SKM-1 (cell line): ENCODE results near the gene MRPL55.
"Not testable (repeated sequence)": the region's sequence is repeated elsewhere in the genome, so short reads cannot be mapped to it uniquely, and the experiment has no call there.

Experiments
- DNase-seq: peaks from one replicate; lab custom pipeline; 2025; ENCODE audit not compliant: unreplicated experiment; lab: John Stamatoyannopoulos, UW

MRPL55 gene

DNA sequence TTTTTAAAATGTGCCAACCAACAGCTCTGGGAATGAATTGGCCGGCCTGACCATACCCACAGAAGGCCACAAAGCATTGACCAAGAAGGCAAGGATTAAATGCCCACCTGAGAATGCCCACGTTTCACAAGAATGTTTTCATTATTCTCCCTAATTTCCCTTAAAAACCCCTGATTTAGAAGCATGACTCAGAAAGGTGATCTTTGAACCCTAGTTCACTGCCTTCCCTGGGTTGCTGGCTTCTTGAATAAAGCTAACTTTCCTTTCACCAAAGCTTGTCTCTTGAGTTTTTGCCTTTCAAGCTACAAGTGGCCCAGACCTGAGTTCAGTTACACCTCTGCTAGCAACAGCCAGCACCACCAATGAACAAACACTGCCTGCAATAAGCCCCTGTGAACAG is 14.4 kb upstream of the MRPL55 start:
- no peak for DNase-seq

DNA sequence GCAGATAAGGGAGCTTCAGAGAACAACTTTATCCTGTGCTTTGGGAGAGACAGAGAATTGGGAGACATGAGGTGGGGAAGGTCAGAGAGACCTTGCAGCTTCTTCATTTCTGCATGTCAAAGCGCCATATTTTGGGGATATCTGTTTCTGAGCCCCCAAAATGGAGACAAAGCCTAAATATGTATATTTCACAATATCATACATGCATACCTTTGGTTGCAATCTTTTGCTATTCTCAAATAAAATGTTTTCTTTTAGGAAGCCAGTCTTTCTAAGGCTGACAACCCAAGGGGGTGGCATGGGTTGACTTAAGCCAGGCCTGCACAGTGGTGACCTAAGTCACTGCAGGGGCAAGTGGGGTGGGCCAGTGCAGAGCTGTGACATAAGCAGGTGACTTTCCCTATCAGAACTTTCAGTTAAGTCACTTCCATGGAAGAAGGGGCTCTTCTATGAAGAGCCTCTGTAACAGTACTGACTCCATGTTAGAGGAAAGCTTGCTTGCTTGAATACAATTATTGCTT is 13.9 kb upstream of the MRPL55 start:
- DNase-seq, result no peak

DNA sequence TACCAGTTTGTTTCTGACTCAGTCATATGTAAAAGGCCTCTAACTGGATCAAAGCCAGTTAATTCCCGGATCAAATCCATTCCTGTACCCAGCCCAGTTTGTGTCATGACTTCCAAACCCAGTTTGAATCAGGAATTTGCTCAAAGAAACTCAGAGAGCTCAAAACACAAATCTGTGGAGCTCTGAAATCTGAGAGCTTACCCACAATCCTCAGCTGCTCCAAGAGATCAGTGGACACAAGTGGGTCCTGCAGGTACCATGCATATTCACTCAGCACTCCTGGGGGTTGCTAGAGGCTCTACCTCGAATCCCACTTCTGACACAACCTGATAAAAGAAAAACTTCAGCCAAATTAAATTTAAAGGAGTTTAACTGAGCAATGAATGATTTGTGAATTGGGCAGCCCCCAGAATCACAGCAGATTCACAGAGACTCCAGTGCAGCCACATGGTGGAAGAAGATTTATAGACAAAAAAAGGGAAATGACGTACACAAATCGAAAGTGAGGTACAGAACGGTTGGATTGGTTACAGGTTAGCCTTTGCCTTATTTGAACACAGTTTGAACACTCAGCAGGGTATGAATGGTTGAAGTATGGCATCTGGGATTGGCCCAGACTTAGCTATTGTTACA is 11.9 kb upstream of the MRPL55 start:
- no peak for DNase-seq

DNA sequence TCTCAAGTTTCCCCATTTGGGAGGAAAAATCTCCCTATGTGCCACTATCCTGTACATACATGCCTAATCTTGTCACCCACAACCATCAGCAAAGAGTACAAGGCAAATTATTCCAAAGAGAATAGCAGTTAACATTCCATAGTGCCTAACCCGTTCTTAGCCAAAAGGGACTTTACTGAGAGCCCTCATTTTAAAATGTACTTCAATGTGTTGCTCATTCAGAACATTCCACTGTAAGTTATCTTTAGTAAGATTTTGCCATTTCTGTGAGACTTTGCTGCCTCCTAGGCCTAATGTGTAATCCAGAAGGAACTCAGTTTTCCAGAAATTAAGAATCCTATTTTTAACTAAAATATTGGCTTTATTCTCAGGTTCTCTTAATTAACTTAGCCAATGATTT is 11.3 kb upstream of the MRPL55 start:
- DNase-seq, result no peak

DNA sequence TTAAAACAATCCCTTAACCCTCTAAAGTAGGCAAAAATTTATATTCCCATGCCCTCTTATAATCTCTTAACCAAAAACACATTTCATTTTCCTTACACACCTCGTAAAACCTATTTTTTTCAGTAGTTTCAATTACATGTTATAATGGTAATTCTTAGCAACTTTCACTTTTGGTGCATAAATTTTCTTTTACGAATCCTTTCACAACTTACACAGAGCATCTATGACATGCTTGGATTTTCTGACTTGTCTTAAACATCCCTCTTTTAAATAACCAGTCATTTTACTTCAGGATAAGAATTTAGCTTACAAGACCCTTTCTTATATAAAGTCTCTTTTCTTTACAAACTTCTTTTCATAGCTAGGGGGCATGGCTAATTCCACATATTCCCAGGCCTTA is 8.9 kb upstream of the MRPL55 start:
- no peak for DNase-seq

DNA sequence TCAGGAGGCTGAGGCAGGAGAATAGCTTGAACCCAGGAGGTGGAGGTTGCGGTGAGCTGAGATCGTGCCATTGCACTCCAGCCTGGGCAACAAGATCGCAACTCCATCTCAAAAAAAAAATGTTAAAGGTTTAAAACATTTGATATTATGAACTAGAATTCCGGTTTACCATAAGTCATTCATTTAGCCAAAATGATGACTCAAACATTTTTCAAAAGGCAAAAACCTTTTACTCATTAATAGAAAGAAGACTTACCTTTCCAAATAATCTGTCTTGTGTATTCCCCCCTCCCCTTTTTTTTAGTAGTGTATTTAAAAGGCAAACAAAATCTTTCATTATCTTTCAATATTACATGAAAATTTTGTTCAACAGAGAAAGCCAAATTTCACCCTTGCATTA is 8.2 kb upstream of the MRPL55 start:
- DNase-seq, result no peak

DNA sequence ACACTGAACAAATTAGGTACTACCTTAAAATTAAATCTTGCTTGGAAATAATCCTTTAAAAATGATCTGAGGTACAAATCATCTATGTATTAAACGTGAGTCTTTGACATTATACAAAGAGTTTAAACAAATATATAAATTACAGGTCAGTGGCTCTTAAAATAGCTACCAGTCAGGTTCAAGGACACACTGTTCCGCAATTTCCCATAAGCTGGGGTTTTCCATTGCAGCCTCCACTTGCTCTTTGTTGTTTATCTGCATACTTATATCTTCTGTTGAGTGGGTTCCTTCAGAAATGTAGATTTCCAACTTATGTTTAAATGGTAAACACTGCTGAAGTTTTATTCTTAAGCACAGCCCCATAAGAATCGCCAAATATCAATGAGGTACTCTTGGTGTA is 5.7 kb upstream of the MRPL55 start:
- DNase-seq, result no peak

DNA sequence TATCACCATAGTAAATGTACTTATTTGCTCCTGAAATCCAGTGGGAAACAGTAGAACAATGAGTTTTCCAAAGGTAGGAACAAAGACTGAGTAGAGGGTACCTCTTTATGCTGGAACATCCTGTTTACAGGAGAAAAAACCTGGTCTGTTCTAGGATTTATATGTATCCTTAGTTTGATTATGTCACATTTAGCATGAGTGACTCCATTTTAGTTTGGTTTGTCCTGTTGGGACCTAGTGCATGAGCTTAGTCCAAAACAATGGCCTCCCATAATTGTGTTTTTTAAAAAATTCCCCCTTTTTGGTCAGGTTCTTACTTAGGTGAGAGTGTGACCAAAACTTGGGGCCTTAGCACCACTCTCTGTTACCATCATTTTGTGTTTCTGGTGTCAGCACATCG is 3.5 kb upstream of the MRPL55 start:
- no peak for DNase-seq

DNA sequence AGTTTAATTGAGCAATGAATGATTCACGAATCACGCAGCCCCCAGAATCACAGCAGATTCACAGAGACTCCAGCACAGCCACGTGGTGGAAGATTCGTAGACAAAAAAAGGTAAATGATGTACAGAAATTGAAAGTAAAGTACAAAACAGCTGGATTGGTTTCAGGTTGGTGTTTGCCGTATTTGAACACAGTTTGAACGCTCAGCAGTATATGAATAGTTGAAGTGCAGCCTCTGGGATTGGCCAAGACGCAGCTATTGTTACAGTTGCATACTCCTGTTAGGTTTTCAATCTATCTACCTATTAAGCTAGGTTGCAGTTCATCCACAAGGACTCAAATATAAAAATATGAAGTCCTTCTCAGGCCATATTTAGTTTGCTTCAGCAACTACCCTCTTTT is 3.1 kb upstream of the MRPL55 start:
- no peak for DNase-seq

DNA sequence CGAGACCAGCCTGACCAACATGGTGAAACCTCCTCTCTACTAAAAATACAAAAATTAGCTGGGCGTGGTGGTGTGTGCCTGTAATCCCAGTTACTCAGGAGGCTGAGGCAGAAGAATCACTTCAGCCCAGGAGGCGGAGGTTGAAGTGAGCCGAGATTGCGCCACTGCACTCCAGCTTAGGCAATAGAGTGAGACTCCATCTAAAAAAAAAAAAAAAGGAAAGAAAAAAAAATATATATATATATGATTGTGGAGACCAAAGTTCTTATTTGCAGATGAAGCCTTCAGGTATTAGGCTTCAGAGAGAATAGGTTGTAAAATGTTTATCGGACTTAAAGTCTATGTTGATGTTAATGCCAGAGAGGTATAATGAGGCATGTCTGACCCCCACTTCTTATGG is 2.2 kb upstream of the MRPL55 start:
- DNase-seq, result not testable (repeated sequence)

DNA sequence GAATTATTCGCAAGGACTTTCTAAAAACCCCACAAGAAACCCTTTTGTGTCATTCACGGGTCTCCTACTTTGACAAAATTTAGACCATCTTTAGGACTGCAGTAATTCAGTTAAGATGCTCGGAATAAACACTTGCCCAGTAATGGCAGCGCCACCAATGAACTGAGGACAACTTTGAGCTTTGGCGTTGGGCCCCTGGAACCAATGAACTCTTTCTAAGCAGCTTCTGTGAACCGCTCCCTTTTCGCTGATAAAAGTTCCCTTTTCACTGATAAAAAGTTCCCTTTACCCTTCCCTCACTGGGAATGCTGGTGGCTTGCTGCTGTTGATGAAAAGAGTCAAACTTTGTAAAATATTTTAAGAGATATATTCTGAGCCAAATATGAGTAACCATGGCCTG is 1.5 kb upstream of the MRPL55 start:
- DNase-seq, result no peak

DNA sequence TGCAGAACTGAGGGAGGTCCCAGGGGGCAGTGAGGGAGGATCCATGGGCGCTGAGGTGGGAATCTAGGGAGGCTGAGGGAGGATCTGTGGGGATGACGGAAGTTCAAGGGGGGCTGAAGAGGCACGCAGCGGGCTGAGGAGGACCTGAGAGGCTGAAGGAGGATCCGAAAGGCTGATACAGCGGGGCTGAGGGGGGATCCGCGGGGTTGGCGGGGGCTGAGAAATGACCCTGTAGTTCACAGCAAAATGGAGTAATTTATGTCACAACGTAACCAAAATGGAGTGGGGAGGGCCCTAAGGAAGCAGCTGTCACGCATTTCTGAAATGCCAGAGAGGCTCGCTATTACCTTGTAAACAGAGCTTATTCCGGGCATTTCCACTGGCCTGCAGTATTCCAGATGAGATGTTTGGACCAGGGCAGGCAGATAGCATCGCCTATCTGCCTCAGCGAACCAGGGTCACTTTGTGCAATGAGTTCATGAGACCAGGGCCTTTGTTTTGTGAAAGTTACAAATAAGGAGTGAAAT is 926 bp upstream of the MRPL55 start:
- DNase-seq, result no peak

DNA sequence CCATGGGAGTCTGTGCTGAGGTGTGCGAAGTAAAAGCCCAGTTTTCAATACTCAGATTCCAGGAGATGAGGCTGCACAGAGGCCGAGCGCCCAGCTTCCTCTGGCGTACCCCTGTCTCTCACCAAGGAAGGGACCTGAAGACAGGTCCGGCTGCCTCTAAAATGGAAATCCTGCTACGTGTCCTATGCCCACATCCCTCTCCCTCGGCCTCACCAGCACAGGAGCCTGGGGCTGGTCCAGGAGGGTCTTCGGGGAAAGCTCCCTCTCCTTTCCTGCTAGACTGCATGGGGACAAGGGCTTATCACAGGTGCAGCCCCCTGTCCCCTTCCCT is 392 bp downstream of the MRPL55 start:
- DNase-seq, result no peak

DNA sequence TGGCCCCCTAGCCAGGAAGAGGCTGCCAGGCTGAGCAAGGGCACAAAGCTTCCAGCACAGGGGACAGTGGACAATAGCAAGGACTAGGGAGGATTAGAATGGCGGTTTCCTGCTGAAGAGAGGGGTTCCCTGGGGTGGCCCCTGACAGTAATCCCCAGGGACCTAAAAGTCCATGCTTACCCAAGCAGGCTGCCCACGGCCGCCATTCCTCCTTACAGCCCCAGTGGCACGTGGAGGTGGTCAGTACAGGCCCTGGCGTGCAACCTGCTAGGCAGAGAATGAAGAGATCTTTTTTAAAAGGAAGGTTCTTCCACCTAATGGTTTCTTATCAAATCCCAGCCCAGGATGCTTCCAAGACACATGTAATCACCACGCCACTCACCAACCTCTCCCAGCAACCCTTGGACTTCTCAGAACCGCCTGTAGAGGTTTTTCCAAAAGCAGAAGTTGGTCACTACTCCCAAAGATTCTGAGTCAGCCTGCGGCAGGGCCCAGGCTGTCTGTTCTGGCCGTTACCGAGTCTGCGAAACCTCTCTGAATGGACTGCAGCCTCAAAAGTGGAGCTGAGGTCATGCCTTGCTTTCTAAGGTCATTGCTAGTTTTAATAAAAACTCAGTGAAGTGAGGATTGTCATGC is 926 bp downstream of the MRPL55 start:
- DNase-seq, result no peak

DNA sequence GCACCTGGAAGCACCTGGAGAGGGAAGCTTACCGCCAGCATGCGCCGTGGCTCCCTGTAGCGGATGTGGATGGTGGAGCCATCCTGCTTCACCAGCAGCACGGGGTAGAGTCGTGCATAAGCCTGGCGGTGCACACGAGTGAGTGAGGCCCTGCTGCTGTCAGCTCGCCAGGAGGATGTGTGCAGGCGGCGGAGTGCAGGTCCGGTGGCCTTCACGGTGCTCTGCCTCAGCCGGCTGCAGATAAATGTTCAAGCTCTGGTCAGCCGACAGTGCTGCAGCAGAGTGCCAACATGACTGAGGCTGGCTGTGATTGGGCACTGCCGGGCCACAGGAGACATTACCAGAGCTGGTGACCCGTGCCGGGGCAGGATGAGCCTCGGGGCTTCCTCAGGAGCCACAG is 1.5 kb downstream of the MRPL55 start:
- no peak for DNase-seq

DNA sequence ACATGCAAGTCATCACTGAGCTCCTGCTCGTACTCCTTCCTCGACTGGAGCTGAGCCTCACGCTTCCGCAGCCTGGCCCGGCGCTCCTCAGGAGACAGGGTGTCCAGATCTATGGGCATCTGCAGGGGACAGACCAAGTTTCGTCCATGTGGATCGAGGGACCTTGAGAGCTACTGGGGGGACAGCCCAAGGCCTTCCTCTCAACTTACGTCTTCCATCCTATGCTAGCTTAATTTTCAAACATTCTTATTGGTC is 2.4 kb downstream of the MRPL55 start:
- DNase-seq, result no peak

DNA sequence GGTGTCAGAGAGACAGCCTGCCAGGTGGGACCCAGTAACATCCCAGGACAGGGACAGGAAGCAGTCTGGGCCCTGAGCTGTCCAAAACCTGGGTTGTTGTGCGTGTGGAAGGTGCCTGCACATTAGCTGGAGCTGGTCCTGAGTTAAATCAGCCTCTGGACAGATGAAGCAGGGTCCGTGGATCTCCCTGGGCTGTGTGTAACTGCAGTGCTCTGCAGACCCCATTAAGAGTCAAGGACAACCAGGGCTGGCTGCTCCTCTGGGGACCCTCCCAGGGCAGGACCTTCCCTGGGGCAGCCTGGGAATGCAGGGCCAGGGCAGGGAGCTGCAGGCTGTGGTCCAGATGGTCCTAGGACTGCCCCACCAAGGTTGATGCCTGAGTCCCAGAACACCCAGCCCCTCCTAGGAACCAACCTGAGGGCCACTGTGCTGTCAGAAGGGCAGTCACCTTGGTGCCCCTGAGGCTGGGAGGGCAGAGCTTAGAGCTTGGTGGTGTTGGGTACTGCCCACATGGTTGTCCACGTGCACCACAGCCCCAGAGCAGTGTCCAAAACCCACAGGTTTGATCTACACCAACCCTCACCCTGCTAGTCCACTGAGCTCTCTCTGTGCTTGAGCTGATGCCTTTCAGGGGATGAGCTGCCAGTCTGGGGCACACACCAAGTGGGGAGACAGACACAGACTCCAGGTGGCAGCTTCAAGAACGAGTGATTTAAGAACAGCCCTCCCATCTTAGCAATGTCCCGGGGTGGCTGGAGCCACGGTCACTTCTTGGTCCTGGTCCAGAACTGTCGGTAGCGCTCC is 2.9 kb downstream of the MRPL55 start:
- DNase-seq, result no peak

DNA sequence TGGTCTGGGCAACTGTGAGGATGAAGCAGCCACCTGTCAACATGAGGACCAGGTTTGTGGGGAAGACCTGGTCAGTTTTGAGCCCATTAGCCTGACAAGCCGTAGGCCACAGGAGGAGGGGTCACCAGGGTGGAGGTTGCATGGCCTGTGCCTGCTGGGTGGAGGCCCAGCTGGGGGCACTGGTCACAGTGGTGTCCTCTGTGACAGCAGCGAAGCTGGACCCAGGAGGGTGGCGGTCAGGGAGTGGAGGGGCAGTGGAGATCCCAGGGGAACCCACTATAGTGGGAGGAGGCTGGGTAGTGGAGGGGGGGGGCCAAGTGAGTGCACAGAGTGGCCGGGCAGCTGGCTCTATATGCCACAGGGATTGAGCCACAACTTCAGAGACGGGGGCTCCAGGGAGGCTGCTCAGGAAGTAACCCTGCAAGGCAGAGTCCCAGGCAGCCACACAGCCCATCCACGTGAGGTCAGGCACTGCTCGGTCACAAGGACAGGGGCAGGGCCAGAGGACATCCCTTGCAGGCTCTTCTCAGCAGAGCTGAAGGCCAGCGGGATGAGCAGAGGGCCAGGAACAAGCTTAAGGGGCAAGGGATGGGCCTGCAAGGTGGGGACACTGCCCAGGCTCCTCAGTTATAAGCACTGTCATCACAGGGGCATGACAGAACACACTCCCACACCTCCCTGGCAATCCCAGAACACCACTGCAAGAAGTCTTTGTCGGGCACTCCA is 3.7 kb downstream of the MRPL55 start:
- DNase-seq, result no peak

DNA sequence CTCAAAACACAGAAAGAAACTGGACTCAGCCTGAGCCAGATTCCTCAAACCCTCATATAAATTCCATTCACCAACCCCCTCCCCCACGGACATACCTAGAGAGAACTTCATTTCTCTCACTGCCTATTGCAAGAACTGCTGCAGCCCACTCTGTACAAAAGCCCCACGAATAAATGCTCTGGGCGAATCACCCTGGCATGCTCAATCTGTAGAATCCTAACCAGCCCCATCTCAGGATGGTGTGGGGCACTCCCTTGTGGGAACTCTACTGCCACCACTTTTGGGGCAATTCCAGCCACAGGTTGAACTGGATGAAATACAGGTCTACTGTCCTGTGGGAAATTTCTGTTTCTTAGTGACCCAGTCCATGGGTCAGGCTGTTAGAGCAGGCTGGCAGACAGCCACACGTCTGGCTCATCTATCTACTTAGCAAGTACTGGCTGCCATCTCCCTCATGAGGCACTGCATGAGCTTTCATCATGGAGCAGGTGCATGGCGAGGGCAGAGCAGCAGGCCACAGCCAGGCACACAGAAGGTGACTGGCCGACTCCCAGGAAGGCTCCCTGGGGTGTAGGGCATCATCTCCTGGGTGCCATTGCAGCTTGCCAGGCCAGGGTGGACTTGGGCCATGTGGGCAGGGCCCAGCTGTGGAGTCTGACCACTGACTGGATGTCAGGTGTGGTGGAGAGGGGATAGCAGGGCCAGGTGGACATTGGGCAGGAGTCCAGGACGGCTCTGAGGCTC is 4.4 kb downstream of the MRPL55 start:
- no peak for DNase-seq

DNA sequence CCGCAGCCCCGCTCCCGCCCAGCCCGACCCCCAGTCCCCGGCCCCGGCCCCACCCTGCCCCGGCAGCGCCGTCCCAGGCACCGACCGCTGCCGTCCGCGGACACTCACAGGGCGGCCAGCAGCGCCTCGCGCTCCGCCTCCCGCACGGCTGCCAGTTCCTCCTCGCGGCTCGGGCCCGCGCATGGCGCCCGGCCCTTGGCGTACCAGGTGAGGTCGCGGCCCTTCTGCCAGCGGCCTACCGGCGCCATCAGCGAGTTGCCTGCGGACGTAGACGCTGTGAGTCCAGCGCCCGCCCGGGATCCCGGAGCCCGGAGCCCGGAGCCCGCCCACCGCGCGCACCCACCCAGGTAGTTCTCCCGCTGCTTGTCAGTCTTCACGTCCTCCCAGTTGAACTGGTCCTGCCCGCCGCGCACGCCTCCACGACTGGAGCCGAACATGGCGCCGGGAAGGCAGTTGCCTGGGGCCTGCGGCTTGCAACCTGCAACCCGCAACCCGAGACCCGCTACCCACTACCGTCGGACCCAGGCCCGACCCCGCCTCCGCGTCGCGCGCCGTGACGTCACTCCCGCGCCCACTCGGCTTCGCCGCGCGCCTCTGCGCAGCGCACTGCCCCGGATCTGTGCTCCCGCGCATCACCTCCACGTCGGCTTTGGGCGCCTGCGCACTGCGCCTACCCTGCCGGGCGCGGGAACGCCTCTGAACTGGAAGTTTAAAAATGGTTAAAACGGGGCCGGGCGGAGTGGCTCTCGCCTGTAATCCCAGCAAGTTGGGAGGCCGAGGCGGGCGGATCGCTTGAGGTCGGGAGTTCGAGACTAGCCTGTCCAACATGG is 6.1 kb downstream of the MRPL55 start, which contains the start of gene C1orf35:
TSS of gene C1orf35 (minus strand) at position 535 of the 830 bp plus-strand sequence. CDS start at position 437, 98 bp downstream.
- DNase-seq, result peak; percentile 92
